Activated CD8-positive, alpha-beta T cell treated with anti-CD3 and anti-CD28 coated beads for 36 hours (primary cell): ENCODE results near the gene PDLIM3. TPM values are rescaled to one million over a fixed set of nuclear protein-coding genes. Genes with fewer than 3 reads are reported as not detected.

Experiments
- ATAC-seq: fragments of 200-7000 bp; cut with Tn5 transposase; one replicate; pipeline ENCODE4 v1.10.0; 2021; ENCODE audit warnings: mild to moderate bottlenecking, moderate library complexity
- CTCF ChIA-PET: fragments of 350-600 bp; sonication (Branson Sonifier 250); formaldehyde crosslinking; loops from one replicate; lab custom pipeline; 2021; ENCODE audit warnings: antibody characterized with exemption; lab: Charles Lee
- POLR2A ChIA-PET: fragments of 350-600 bp; sonication (Branson Sonifier 250); formaldehyde crosslinking; loops from one replicate; lab custom pipeline; 2021; ENCODE audit warnings: antibody characterized with exemption; lab: Charles Lee
- DNase-seq: peaks from one replicate; pipeline ENCODE4 v3.0.0-alpha.2; 2020
- H3K27ac Mint-ChIP-seq: one replicate; pipeline ENCODE4 v1.8.0; 2021; ENCODE audit warnings: mild to moderate bottlenecking, mixed read lengths
- H3K27me3 Mint-ChIP-seq: one replicate; pipeline ENCODE4 v1.8.0; 2021; ENCODE audit warnings: mixed read lengths
- H3K36me3 Mint-ChIP-seq: one replicate; pipeline ENCODE4 v1.8.0; 2021; ENCODE audit warnings: low read depth, mixed read lengths
- H3K4me1 Mint-ChIP-seq: one replicate; pipeline ENCODE4 v1.8.0; 2021; ENCODE audit warnings: low read depth, mixed read lengths
- H3K4me3 Mint-ChIP-seq: one replicate; pipeline ENCODE4 v1.8.0; 2021; ENCODE audit warnings: mild to moderate bottlenecking, moderate library complexity, mixed read lengths
- H3K9me3 Mint-ChIP-seq: one replicate; pipeline ENCODE4 v1.8.0; 2021; ENCODE audit warnings: mixed read lengths
- CTCF ChIP-seq: fragments of 200-600 bp; IDR thresholded peaks from one replicate; pipeline ENCODE4 v1.8.0; 2022; ENCODE audit warnings: antibody characterized with exemption, mild to moderate bottlenecking
- intact Hi-C: fragments of 100-400 bp; cut with micrococcal nuclease; formaldehyde crosslinking; loops from one replicate; pipeline ENCODE4 v1.10.0; 2022
- total RNA-seq, 2 experiments: library from RNA; stranded (reverse); gene quantifications; one replicate each; pipeline ENCODE4 v1.2.3, GENCODE V29; 2021

The PDLIM3 gene
- total RNA-seq, 2 experiments from 2014 or later: not detected

- peaks cover 6% of the 10 kb centered on the region for H3K4me1 Mint-ChIP-seq
- DNase-seq (no peak), ATAC-seq (no peak)
- POLR2A ChIA-PET: no interaction called here
- TF ChIP-seq CTCF: no peak
- H3K36me3 Mint-ChIP-seq: no peaks in the 10 kb centered on the region
- no peaks in the 10 kb centered on the region for H3K9me3 Mint-ChIP-seq
- peaks cover 13% of the 10 kb centered on the region for H3K27me3 Mint-ChIP-seq
- no peak overlapping the region for H3K27ac Mint-ChIP-seq
- CTCF ChIA-PET: interaction anchor here (0.8 to 1.0 kb wide), 2 partner anchors 40 to 131 kb away, joined by 3 read pairs; no protein-coding TSS in a partner anchor
- intact Hi-C loops: no loop called here
- H3K4me3 Mint-ChIP-seq: no peak overlapping the region
Observed at GRCh38 chr4:185467101-185467500, 68.2 kb downstream of the PDLIM3 start.

GRCh38 chr4:185465707-185466106 lies 69.6 kb downstream of the PDLIM3 start:
- no peaks in the 10 kb centered on the region for H3K9me3 Mint-ChIP-seq
- POLR2A ChIA-PET: no interaction called here
- peaks cover 5% of the 10 kb centered on the region for H3K4me1 Mint-ChIP-seq
- ATAC-seq (no peak), DNase-seq (no peak)
- TF ChIP-seq CTCF: no peak
- no peak overlapping the region for H3K4me3 Mint-ChIP-seq
- CTCF ChIA-PET: no interaction called here
- intact Hi-C loops: no loop called here
- H3K27ac Mint-ChIP-seq: no peak overlapping the region
- H3K27me3 Mint-ChIP-seq: peaks cover 13% of the 10 kb centered on the region
- no peaks in the 10 kb centered on the region for H3K36me3 Mint-ChIP-seq

GRCh38 chr4:185464887-185465286 lies 70.4 kb downstream of the PDLIM3 start:
- ChIA-PET CTCF (interaction anchor here (1.4 kb wide), 1 partner anchor 133 kb away, joined by 4 read pairs; no protein-coding TSS in a partner anchor), POLR2A (no interaction called here)
- intact Hi-C loops: no loop called here
- Mint-ChIP-seq H3K4me3 (no peak overlapping the region), H3K27ac (no peak overlapping the region), H3K4me1 (no peaks in the 10 kb centered on the region), H3K9me3 (no peaks in the 10 kb centered on the region), H3K27me3 (peaks cover 17% of the 10 kb centered on the region), H3K36me3 (no peaks in the 10 kb centered on the region)
- TF ChIP-seq CTCF: no peak
- ATAC-seq (no peak), DNase-seq (no peak)

- no peak for TF ChIP-seq CTCF
- H3K36me3 Mint-ChIP-seq: no peaks in the 10 kb centered on the region
- no peaks in the 10 kb centered on the region for H3K9me3 Mint-ChIP-seq
- H3K4me3 Mint-ChIP-seq: no peak overlapping the region
- H3K27me3 Mint-ChIP-seq: peaks cover 14% of the 10 kb centered on the region
- ChIA-PET POLR2A (no interaction called here), CTCF (interaction anchor here (1.4 kb wide), 1 partner anchor 134 kb away, joined by 4 read pairs; no protein-coding TSS in a partner anchor)
- no peak overlapping the region for H3K27ac Mint-ChIP-seq
- no peak for DNase-seq
- intact Hi-C loops: no loop called here
- no peaks in the 10 kb centered on the region for H3K4me1 Mint-ChIP-seq
- no peak for ATAC-seq
Observed at GRCh38 chr4:185464183-185464582, 71.1 kb downstream of the PDLIM3 start.

GRCh38 chr4:185463541-185463940 lies 71.8 kb downstream of the PDLIM3 start:
- TF ChIP-seq CTCF: no peak
- no peak for DNase-seq
- Mint-ChIP-seq H3K4me1 (no peaks in the 10 kb centered on the region), H3K27ac (no peak overlapping the region), H3K36me3 (no peaks in the 10 kb centered on the region), H3K4me3 (no peak overlapping the region), H3K9me3 (no peaks in the 10 kb centered on the region), H3K27me3 (peaks cover 14% of the 10 kb centered on the region)
- intact Hi-C loops: no loop called here
- no peak for ATAC-seq
- CTCF ChIA-PET: no interaction called here
- POLR2A ChIA-PET: no interaction called here
